CD4-positive, alpha-beta T cell (primary cell): Measurements from ENCODE around the gene SLFN11. TPM values are rescaled to one million over a fixed set of nuclear protein-coding genes. Genes with fewer than 3 reads are reported as not detected.

Experiments
- ATAC-seq: fragments of 200-7000 bp; cut with Tn5 transposase; one replicate; pipeline ENCODE4 v1.10.0; 2022; ENCODE audit warnings: mild to moderate bottlenecking; ENCODE audit not compliant: poor library complexity
- CTCF ChIA-PET: fragments of 350-600 bp; sonication (Branson Sonifier 250); formaldehyde crosslinking; loops from one replicate; lab custom pipeline; 2021; ENCODE audit warnings: antibody characterized with exemption, inconsistent platforms; lab: Charles Lee
- POLR2A ChIA-PET: fragments of 350-600 bp; sonication (Branson Sonifier 250); formaldehyde crosslinking; loops from one replicate; lab custom pipeline; 2021; ENCODE audit warnings: antibody characterized with exemption, inconsistent platforms; lab: Charles Lee
- DNase-seq, 14 experiments: peaks; one replicate each; pipeline ENCODE4 v3.0.0-alpha.2; 2013 to 2020; ENCODE audit warnings: mixed read lengths in 2 of 14
- H3K27ac ChIP-seq, 2 donors: one replicate each; pipeline versions ENCODE4 v1.5.1 to v1.7.0; 2013; ENCODE audit warnings: low read length in 2 of 2, low read depth in 1 of 2, mild to moderate bottlenecking in 1 of 2
- H3K27me3 ChIP-seq, 2 experiments: 1 replicate in 1 of 2; 2 replicates in 1 of 2; pipeline versions ENCODE4 v1.6.1 to v1.7.0; 2013; ENCODE audit warnings: low read length in 2 of 2, control low read depth in 1 of 2, mild to moderate bottlenecking in 1 of 2, moderate library complexity in 1 of 2; ENCODE audit not compliant: insufficient read depth in 2 of 2, control insufficient read depth in 1 of 2
- H3K36me3 ChIP-seq: one replicate; pipeline ENCODE4 v1.6.1; 2013; ENCODE audit warnings: low read length, control low read depth; ENCODE audit not compliant: insufficient read depth
- H3K4me1 ChIP-seq: one replicate; pipeline ENCODE4 v1.6.1; 2013; ENCODE audit warnings: low read length, control low read depth; ENCODE audit not compliant: insufficient read depth
- H3K4me3 ChIP-seq: one replicate; pipeline ENCODE4 v1.5.1; 2013; ENCODE audit warnings: mild to moderate bottlenecking, low read length, moderate library complexity
- H3K9me3 ChIP-seq, 2 experiments: 1 replicate in 1 of 2; 2 replicates in 1 of 2; pipeline versions ENCODE4 v1.6.1 to v1.7.0; 2013; ENCODE audit warnings: low read length in 2 of 2, mild to moderate bottlenecking in 2 of 2, control low read depth in 1 of 2, moderate library complexity in 1 of 2; ENCODE audit not compliant: control insufficient read depth in 1 of 2, insufficient read depth in 1 of 2
- H3K27ac Mint-ChIP-seq: one replicate; pipeline ENCODE4 v1.8.0; 2020; ENCODE audit warnings: mixed read lengths
- H3K27me3 Mint-ChIP-seq: one replicate; pipeline ENCODE4 v1.8.0; 2021; ENCODE audit warnings: mixed read lengths
- H3K36me3 Mint-ChIP-seq: one replicate; pipeline ENCODE4 v1.8.0; 2021; ENCODE audit warnings: low read depth, mixed read lengths
- H3K4me1 Mint-ChIP-seq: one replicate; pipeline ENCODE4 v1.8.0; 2021; ENCODE audit warnings: low read depth, mixed read lengths
- H3K4me3 Mint-ChIP-seq: one replicate; pipeline ENCODE4 v1.8.0; 2020; ENCODE audit warnings: mild to moderate bottlenecking, mixed read lengths
- H3K9me3 Mint-ChIP-seq: one replicate; pipeline ENCODE4 v1.8.0; 2020; ENCODE audit warnings: mixed read lengths
- intact Hi-C, 2 experiments: fragments of 100-400 bp; cut with DNase I in 1 of 2; cut with micrococcal nuclease in 1 of 2; formaldehyde crosslinking; loops; one replicate each; pipeline versions ENCODE4 v1.15.1 to v1.9.0; 2023 to 2025; cut with DNase I, micrococcal nuclease
- total RNA-seq, 174 experiments: library from RNA in 2 of 174; stranded (reverse) in 2 of 174; gene quantifications; one replicate each; pipeline ENCODE4 v1.2.3 and lab custom pipeline; 2021 to 2026
- TF ChIP-seq, protein P1 (sequence below): fragments of 200-600 bp; IDR thresholded peaks from one replicate; pipeline ENCODE4 v1.8.0; 2022; ENCODE audit warnings: antibody characterized with exemption, mild to moderate bottlenecking

The SLFN11 gene
- total RNA-seq, 2 experiments from 2014 or later, result 16.5 to 18.5 TPM

GRCh38 chr17:35368081-35368830, 5.2 kb downstream of the SLFN11 start:
- DNase-seq (peak in 4 of 14 experiments; percentile 17 to 80 (median 66)), ATAC-seq (peak; percentile 84)
- intact Hi-C loops, result no loop called here
- Mint-ChIP-seq H3K4me1 (peaks cover 47% of the 10 kb centered on the region), H3K27ac (peak overlapping the region; percentile 11), H3K36me3 (peaks cover 35% of the 10 kb centered on the region), H3K4me3 (peak overlapping the region; percentile 5), H3K9me3 (peaks cover 13% of the 10 kb centered on the region), H3K27me3 (no peaks in the 10 kb centered on the region)
- TF ChIP-seq, protein P1, sequence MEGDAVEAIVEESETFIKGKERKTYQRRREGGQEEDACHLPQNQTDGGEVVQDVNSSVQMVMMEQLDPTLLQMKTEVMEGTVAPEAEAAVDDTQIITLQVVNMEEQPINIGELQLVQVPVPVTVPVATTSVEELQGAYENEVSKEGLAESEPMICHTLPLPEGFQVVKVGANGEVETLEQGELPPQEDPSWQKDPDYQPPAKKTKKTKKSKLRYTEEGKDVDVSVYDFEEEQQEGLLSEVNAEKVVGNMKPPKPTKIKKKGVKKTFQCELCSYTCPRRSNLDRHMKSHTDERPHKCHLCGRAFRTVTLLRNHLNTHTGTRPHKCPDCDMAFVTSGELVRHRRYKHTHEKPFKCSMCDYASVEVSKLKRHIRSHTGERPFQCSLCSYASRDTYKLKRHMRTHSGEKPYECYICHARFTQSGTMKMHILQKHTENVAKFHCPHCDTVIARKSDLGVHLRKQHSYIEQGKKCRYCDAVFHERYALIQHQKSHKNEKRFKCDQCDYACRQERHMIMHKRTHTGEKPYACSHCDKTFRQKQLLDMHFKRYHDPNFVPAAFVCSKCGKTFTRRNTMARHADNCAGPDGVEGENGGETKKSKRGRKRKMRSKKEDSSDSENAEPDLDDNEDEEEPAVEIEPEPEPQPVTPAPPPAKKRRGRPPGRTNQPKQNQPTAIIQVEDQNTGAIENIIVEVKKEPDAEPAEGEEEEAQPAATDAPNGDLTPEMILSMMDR, result no peak
- Histone ChIP-seq H3K4me1 (peaks cover 22% of the 10 kb centered on the region), H3K27me3 (no peaks in the 10 kb centered on the region), H3K4me3 (no peak overlapping the region), H3K36me3 (peaks cover 10% of the 10 kb centered on the region), H3K27ac (no peak overlapping the region), H3K9me3 (peaks cover 0 to 4% of the 10 kb centered on the region in 2 experiments)
- POLR2A ChIA-PET, result interaction anchor here (0.7 to 1.2 kb wide), 3 partner anchors 9 to 54 kb away, joined by 3 read pairs; no protein-coding TSS in a partner anchor
- CTCF ChIA-PET, result no interaction called here

DNA sequence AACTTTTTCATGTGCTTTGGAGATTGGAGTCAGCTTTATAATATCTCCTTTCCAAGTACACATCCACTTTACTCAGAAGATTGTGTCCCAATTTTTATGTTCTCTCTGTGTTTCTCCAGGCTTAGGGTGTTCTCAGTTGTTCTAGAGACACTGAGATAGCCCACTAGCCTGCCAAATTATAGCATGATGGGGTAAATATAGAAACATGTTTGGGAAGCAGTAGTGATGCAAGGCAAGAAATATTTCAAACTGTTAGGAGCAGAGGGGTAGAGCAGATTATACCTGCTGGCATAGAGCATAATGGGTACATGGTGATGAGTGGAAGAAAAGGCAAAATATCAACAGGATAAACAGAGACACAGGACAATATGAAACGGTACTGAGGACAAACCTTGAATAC, 12.4 kb downstream of the SLFN11 start:
- no peak overlapping the region for H3K27ac Mint-ChIP-seq

DNA sequence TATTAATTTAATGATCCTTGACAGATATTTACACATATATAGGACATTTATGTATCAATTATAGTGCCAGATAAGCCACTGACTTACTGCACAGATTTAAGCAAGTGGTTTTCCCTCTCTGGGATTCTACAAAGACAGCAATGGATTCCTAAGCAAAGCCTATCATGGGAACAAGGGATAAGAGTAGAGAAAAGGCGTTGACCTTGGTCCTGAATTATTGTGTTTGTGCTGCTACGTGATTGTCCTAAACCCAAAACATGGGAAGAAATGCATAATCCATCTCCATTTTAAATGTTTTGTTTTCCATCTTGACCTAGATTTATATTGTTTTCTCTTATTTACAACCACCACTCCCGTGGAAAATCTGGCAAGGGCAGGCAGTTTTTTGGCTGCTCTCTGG, 14.0 kb downstream of the SLFN11 start:
- ATAC-seq, result no peak
- H3K27me3 ChIP-seq, result no peaks in the 10 kb centered on the region
- Mint-ChIP-seq H3K27me3 (no peaks in the 10 kb centered on the region), H3K27ac (no peak overlapping the region), H3K9me3 (no peaks in the 10 kb centered on the region), H3K4me3 (no peak overlapping the region), H3K4me1 (peaks cover 18% of the 10 kb centered on the region), H3K36me3 (peaks cover 87% of the 10 kb centered on the region)
- intact Hi-C loops, result no loop called here
- no peak overlapping the region for H3K27ac ChIP-seq
- CTCF ChIA-PET, result no interaction called here
- POLR2A ChIA-PET, result interaction anchor here (1.0 kb wide), 1 partner anchor 14 kb away, joined by 3 read pairs; the partner anchor contains the start of gene SLFN11
- H3K4me3 ChIP-seq, result no peak overlapping the region
- H3K9me3 ChIP-seq, result no peaks in the 10 kb centered on the region
- DNase-seq, result no peak
- TF ChIP-seq, protein P1, result no peak
- peaks cover 67% of the 10 kb centered on the region for H3K36me3 ChIP-seq
- peaks cover 7% of the 10 kb centered on the region for H3K4me1 ChIP-seq

More for the DNA sequence above, 12.4 kb downstream of the SLFN11 start:
- no peak overlapping the region for H3K4me3 ChIP-seq
- TF ChIP-seq, protein P1, result no peak
- Mint-ChIP-seq H3K4me1 (peaks cover 18% of the 10 kb centered on the region), H3K36me3 (peaks cover 83% of the 10 kb centered on the region), H3K4me3 (no peak overlapping the region), H3K9me3 (no peaks in the 10 kb centered on the region), H3K27me3 (no peaks in the 10 kb centered on the region)
- no peak for DNase-seq
- H3K36me3 ChIP-seq, result peaks cover 62% of the 10 kb centered on the region
- CTCF ChIA-PET, result no interaction called here
- POLR2A ChIA-PET, result no interaction called here
- no peak for ATAC-seq
- no peaks in the 10 kb centered on the region for H3K9me3 ChIP-seq
- intact Hi-C loops, result no loop called here
- H3K4me1 ChIP-seq, result peaks cover 7% of the 10 kb centered on the region
- H3K27ac ChIP-seq, result no peak overlapping the region
- H3K27me3 ChIP-seq, result no peaks in the 10 kb centered on the region
